ENCODE measurements around the gene TRO.

DNA sequence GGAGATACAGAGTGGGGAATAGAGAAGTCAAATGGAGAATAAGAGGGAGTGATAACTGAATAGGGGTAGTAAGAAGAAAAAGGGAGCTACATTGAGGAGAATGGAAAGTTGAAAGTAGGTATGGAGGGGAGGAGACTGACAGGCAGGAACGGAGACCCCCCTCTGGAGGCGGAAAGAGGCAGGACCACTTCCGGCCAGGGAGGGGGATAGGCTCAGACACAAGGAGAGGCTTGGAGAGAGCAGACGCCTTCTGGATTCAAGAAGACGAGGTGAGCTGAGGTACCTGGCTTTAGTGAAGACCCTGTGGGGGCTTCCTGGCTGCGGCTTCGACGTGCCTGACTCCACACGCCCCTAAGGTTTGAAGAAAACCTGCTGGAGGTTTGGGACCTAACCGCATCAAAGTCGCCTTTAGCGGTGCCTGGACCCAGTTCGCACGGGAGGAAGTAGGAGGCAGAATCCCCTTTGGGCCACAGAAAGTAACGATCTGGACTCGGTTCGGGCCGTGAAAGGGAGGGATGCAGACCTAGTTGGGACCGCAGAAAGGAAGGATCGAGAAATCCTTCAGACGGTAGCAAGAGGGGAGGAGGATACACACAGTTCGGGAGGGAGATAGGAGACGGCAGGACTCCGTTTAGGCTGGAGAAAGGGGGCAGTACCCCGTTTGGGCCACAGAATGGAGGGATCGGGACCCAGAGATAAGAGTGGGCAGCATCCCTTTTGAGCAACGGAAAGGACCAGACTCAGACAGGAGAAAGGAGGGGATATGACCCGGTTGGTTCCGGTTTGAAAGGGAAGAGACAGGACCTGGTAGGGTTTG is at the start of gene TRO:
- TF ChIP-seq, protein P1, sequence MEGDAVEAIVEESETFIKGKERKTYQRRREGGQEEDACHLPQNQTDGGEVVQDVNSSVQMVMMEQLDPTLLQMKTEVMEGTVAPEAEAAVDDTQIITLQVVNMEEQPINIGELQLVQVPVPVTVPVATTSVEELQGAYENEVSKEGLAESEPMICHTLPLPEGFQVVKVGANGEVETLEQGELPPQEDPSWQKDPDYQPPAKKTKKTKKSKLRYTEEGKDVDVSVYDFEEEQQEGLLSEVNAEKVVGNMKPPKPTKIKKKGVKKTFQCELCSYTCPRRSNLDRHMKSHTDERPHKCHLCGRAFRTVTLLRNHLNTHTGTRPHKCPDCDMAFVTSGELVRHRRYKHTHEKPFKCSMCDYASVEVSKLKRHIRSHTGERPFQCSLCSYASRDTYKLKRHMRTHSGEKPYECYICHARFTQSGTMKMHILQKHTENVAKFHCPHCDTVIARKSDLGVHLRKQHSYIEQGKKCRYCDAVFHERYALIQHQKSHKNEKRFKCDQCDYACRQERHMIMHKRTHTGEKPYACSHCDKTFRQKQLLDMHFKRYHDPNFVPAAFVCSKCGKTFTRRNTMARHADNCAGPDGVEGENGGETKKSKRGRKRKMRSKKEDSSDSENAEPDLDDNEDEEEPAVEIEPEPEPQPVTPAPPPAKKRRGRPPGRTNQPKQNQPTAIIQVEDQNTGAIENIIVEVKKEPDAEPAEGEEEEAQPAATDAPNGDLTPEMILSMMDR (IDR thresholded peaks at IDR 0.05; ENCODE audit: low read length), result no peak
- TF ChIP-seq EZH2 (optimal IDR thresholded peaks at IDR 0.05; ENCODE audit: low read depth, low read length) (no peak), EZH2phosphoT487 (IDR thresholded peaks at IDR 0.05; ENCODE audit: low read length) (no peak)

Measured in MM.1S (cell line).